GM21367 (cell line): ENCODE data around the gene TBC1D21.

ENCODE experiments used
- ATAC-seq: cut with Tn5 transposase; IDR thresholded peaks from one replicate; pipeline ENCODE4 v1.9.1; 2021; ENCODE audit not compliant: unreplicated experiment

The TBC1D21 gene

DNA sequence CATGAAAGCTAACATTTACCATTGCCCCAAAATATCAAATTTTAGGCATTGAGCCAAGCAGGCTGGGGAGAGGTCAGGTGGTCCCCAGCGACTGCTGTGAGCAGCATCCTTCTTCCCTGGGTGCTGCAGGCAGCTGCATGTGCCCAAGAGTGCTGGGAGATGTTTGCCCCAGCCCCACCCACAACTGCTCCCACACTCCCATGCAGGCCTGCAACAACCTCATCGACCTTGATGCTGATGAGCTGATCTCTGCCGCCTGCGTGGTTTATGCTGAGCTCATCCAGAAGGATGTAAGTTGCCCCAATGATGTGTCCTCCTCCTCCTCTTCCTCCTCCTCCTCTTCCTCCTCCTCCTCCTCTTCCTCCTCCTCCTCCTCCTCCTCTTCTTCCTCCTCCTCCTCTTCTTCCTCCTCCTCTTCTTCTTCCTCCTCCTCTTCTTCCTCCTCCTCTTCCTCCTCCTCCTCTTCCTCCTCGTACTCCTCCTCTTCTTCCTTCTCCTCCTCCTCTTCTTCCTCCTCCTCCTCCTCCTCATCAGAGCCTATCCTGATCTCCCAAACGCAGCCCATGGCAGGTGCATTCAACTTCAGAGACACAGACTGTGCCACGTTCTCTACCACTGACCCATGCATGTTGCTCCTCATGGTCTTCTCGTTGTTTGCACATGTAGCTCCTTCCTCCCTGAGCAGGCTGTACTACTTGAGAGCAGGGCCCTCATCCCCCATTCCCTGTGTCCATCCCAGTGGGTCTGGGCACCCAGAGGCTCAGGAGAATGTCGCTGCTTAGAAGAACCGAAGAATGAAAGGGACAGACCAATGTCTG, 15.1 kb downstream of the TBC1D21 start:
- no peak for ATAC-seq

DNA sequence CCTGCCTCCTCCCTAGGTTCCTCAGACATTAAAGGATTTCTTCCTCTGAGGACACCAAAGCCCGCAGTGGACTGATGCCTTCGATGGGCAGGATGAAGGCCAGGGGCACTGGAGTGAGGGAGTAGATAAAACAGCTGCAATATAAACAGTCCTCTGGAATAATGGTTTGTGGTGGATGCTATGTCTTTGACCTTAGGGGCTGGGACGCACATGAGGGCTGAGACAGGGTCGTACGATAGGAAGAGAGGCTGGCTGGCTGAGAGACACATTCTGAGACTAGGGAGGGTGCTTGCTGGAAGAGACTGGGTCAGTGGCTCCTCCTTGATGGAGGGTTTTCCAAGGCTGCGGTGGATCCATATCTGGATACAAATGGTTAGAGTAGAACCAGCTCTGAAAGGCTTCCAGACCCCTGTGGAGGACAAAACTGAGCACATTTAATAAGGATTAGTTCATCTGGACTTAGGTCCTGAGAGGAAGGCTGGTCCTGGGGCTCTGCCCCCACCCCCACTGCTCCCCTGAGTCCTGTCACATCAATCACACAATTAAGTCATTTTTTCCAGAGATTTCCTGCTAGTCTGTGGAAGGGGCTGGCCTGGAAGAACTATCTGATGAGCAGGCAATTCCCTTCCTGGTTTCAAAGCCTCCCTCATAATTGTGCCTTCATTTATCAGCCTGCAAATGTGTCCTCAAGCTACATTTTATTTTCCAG, 15.8 kb downstream of the TBC1D21 start:
- ATAC-seq = no peak

DNA sequence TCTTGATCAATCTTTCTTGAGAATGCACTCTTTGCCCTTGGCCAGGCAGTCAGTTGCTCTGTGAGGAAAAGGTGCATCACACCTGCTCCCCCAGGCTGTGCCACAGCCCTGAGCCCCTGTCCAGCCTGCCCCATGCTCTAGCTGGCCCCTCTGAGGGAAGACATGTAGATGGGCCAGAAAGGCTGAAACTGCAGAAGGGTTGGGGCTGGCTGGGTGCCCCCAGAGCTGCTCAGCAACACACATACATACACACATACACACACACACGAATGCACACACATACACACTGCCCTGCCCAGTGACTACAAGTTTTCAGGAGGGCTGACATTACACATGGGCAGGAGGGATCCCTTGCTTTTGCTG, 16.4 kb downstream of the TBC1D21 start:
- ATAC-seq = no peak

DNA sequence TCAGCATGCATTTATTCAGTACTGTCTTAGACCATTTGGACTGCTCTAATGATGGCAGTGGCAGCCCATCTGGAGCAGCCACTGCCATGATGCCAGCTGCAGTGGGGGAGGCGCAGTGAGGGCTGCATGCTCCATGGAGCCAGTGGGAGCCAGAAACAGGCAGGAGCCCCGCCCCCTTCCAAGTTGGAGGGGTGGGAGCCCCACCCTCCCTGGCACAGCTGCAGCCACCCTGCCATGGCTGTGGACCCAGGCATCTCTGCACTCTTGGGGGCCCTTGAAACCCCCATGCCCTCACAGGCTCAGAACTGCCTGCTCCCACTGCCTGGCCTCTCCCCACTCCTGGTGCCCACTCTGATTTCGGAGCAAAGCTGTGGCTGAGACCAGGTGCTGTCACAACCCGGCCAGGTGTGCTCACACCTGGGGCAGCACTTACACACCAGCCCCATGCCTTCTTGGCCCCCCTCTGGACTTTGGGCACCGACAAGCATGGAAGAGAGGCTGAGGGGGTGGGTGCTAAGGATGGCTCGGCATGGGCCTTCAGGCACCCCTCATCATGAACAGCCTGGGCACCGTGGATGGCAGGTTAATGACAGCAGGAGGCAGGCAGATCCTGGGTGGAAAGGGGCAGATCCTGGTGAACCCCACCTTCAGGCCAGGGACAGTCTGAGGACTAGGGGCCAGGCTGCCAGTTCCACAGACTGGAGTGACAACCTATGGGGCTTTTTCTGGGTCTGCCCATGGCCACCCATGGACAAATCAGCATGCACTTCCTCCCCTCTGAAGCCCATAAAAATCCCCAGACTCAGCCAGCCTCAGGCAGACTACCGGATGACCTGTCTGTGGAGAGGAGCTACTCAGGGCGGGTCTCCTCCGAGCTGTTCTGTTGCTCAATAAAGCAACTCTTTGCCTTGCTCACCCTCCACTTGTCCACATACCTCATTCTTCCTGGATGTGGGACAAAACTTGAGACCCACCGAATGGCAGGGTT, 18.3 kb downstream of the TBC1D21 start:
- no peak for ATAC-seq

- no peak for ATAC-seq
Measured at GRCh38 chr15:73892446-73893226, 19.3 kb downstream of the TBC1D21 start.

DNA sequence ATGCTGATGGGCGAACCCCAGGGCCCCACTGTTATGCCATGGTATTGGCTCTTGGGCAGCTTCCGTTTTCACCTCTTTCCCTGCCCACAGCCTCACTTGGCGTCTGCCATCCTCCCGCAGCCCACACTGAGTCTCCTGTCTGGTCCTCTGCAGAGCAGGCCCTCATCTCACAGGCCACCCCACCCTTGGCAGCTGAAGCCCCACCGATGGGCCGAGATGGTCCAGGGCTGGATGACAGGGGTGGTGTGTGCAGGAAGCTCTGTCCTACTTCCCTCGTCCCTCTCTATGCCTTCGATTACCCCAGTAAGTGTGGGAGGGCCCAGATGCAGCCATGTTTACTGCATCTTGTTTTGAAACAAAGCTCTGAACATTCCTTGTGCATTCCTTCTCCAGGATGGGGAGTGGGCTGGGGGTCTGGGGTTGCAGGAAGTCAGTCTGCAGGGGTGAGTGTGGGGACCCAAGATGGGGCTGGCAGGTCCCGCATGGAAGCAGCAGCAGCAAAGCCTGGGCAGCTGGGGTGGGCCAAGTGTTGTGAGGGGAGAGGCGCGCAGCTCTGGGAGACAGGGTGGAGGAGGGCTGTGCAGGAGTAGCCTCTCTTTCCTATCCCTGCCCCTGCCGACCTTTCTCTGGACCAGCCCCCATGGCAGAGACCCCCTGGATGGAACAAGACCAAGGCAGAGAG, 20.9 kb downstream of the TBC1D21 start:
- ATAC-seq = no peak

DNA sequence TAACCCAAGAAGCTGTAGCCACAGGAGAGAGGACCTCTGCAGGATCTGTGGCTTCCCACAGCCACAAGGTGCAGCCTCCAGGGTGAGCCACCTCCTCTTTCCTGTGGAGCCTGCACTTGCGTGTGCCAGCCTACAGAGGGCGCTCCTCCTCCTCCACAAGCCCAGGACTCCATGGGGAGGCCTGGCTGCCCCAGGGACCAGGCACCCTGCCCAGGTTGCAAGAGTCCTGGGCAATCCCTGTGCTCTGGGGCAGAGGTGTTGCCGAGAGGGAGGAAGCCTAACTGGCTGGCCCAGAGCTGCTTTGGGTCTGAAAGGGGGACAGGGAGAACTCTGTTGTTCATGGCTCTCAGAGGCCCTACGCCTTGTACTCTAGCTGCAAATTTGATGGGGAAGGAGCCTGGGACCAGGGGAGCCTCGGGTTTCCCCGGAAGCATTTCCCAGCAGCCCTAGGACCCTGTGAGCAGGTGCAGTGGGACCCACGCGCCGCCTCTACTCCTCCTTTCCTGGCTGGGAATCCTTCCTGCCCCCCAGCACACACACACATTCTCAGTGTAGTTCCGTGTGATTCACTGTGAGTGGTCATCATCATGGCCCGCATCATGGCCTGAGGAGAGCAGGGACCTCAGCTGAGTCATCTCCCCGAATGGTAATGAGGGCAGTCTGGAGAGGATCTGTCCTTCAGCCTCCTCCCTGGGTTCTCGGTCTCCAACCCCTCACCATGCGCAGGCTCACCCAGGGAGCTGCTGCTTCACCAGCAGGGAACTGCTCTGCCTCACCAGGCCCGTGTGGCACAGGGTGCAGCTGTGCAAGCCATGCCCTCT, 24.3 kb downstream of the TBC1D21 start:
- ATAC-seq = no peak

GRCh38 chr15:73899197-73900094, 26.1 kb downstream of the TBC1D21 start:
- ATAC-seq = no peak

- no peak for ATAC-seq
Measured at GRCh38 chr15:73900095-73900712, 26.8 kb downstream of the TBC1D21 start.

DNA sequence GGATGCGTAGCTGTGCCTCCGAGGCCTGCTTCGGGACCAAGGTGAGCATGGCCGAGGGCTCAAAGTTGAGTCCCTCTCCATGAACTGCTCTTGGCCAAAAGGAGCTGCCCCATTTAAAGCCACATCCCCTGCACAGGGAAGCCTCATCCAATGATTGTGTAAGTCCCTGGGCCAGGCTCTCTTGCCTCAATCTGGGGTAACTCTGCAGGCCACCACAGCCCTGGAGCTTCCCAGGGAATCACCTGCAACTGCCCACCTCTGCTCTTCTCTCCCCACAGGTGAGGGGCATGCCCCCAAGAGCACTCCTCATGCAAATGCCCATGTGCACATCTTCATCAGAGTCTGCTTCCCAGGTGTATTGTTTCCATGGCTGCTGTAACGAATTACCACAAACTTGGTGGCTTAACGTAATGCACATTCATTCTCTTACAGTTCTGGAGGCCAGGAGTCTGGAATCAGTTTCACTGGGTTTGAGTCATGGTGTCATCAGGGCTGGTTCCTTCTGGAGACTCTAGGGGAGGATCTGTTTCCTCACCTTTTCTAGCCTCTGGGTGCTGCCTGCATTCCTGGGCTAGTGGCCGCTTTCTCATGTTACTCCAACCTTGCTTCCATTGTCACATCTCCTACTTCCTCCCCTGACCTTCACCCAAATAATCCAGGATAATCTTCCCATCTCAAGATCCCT, 27.9 kb downstream of the TBC1D21 start:
- ATAC-seq = no peak

- ATAC-seq = no peak
Measured at GRCh38 chr15:73902121-73903020, 29.0 kb downstream of the TBC1D21 start.

- ATAC-seq = no peak
Measured at GRCh38 chr15:73904026-73904815, 30.9 kb downstream of the TBC1D21 start.

- ATAC-seq = no peak
Measured at GRCh38 chr15:73905225-73905827, 32.0 kb downstream of the TBC1D21 start.

DNA sequence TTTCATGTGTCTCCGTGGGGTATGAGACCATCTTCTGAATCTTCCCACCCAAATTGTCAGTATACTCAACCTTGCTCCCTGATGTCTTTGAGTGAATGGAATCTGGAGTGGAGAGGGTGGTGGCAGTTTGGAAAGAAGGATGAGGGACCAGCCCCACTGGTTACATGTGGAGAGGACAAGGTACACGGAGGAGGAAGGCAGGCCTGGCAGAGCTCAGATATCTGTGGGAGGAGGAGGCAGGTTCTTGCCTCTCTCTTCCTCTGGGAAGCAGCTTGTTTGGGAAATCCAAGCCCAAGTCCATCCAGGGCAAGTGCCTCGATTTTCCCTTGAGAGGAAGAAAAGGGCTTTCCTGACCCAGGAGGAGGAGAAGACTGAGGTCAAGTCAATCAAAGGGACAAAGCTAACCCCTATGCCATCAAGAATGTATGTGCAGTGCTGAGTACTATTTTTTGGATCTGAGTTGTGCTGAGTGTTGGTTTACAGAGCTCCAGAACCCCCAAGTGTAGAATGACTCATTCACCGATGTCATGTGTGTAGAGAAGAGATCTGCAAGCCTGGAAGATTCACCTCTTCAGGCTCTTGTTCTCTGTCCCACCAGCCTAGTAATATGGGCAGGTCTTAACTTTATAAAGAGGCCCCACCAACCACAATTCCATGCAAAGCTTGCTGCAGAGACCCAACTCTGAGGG, 33.1 kb downstream of the TBC1D21 start:
- no peak for ATAC-seq
